Measurements from ENCODE around the gene OR1Q1.

The OR1Q1 gene

GRCh38 chr9:122657527-122657926 is 43.0 kb downstream of the OR1Q1 start, which contains the start of gene OR1B1:
Gene OR1B1 (minus strand): TSS chr9:122657627.
- Histone ChIP-seq H3K27me3 (replicated peaks; ENCODE audit: control insufficient read depth, insufficient read depth, low read length) (no peaks in the 10 kb centered on the region), H3K4me3 (replicated peaks; ENCODE audit: low read depth, low read length) (no peak within 1 kb of the TSS), H3K36me3 (ENCODE audit: control insufficient read depth, insufficient read depth, low read length) (no peaks in the 10 kb centered on the region)
- DNase-seq (ENCODE audit: extremely low read depth, insufficient read length), result no peak
- TF ChIP-seq, protein P1, sequence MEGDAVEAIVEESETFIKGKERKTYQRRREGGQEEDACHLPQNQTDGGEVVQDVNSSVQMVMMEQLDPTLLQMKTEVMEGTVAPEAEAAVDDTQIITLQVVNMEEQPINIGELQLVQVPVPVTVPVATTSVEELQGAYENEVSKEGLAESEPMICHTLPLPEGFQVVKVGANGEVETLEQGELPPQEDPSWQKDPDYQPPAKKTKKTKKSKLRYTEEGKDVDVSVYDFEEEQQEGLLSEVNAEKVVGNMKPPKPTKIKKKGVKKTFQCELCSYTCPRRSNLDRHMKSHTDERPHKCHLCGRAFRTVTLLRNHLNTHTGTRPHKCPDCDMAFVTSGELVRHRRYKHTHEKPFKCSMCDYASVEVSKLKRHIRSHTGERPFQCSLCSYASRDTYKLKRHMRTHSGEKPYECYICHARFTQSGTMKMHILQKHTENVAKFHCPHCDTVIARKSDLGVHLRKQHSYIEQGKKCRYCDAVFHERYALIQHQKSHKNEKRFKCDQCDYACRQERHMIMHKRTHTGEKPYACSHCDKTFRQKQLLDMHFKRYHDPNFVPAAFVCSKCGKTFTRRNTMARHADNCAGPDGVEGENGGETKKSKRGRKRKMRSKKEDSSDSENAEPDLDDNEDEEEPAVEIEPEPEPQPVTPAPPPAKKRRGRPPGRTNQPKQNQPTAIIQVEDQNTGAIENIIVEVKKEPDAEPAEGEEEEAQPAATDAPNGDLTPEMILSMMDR (IDR thresholded peaks at IDR 0.05; ENCODE audit: insufficient read depth, low read length, poor library complexity, severe bottlenecking), result no peak

GRCh38 chr9:122661416-122661815 is 46.9 kb downstream of the OR1Q1 start, which contains the start of gene OR1L1:
Gene OR1L1 (plus strand): TSS chr9:122661716. CDS start chr9:122661716, 0 bp downstream.
- TF ChIP-seq, protein P1 (IDR thresholded peaks at IDR 0.05; ENCODE audit: insufficient read depth, low read length, poor library complexity, severe bottlenecking), result no peak

More at GRCh38 chr9:122661416-122661815, 46.9 kb downstream of the OR1Q1 start, which contains the start of gene OR1L1:
- DNase-seq (ENCODE audit: extremely low read depth, insufficient read length), result no peak
- Histone ChIP-seq H3K4me3 (replicated peaks; ENCODE audit: low read depth, low read length) (no peak within 1 kb of the TSS), H3K36me3 (ENCODE audit: control insufficient read depth, insufficient read depth, low read length) (no peaks in the 10 kb centered on the region), H3K27me3 (replicated peaks; ENCODE audit: control insufficient read depth, insufficient read depth, low read length) (no peaks in the 10 kb centered on the region)

All from GM06990 (cell line).